Common myeloid progenitor, CD34-positive (primary cell): ENCODE results near the gene TSPEAR.
A peak's percentile ranks its signal among the peaks of the same experiment; 100 is the strongest.

Experiments used
- CTCF ChIA-PET: fragments of 350-600 bp; sonication (Branson Sonifier 250); formaldehyde crosslinking; loops from one replicate; lab custom pipeline; 2021; ENCODE audit warnings: antibody characterized with exemption; lab: Charles Lee
- POLR2A ChIA-PET: fragments of 350-600 bp; sonication (Branson Sonifier 250); formaldehyde crosslinking; loops from one replicate; lab custom pipeline; 2021; ENCODE audit warnings: antibody characterized with exemption; lab: Charles Lee
- DNase-seq, 3 donors: peaks; one replicate each; pipeline versions ENCODE4 v3.0.0 to v3.0.0-alpha.2; 2013
- H3K27ac ChIP-seq, 2 experiments: 1 replicate in 1 of 2; 2 replicates in 1 of 2; pipeline ENCODE4 v1.7.0; 2013; ENCODE audit warnings: inconsistent platforms in 2 of 2, low read length in 2 of 2, mild to moderate bottlenecking in 2 of 2, low read depth in 1 of 2, moderate library complexity in 1 of 2; ENCODE audit not compliant: severe bottlenecking in 2 of 2, insufficient read depth in 1 of 2, poor library complexity in 1 of 2
- H3K27me3 ChIP-seq, 5 experiments: replicated peaks in 2 of 5; 1 replicate in 3 of 5; 2 replicates in 2 of 5; pipeline versions ENCODE4 v1.6.1 to v1.7.0; 2013; ENCODE audit warnings: low read length in 4 of 5, mild to moderate bottlenecking in 2 of 5, moderate library complexity in 2 of 5, inconsistent platforms in 1 of 5; ENCODE audit not compliant: insufficient read depth in 5 of 5, control insufficient read depth in 4 of 5
- H3K36me3 ChIP-seq, 4 experiments: 1 replicate in 2 of 4; 2 replicates in 2 of 4; pipeline versions ENCODE4 v1.6.1 to v1.7.0; 2013; ENCODE audit warnings: low read length in 3 of 4, control low read depth in 1 of 4, mild to moderate bottlenecking in 1 of 4; ENCODE audit not compliant: control insufficient read depth in 4 of 4, insufficient read depth in 4 of 4
- H3K4me1 ChIP-seq, 4 experiments: 1 replicate in 3 of 4; 2 replicates in 1 of 4; pipeline versions ENCODE4 v1.6.1 to v1.7.1; 2013; ENCODE audit warnings: low read length in 3 of 4, mild to moderate bottlenecking in 3 of 4, control low read depth in 1 of 4, inconsistent platforms in 1 of 4, moderate library complexity in 1 of 4; ENCODE audit not compliant: control insufficient read depth in 4 of 4, insufficient read depth in 4 of 4; ENCODE audit errors: control extremely low read depth in 1 of 4
- H3K4me3 ChIP-seq, 7 experiments: 1 replicate in 4 of 7; 2 replicates in 3 of 7; pipeline versions ENCODE4 v1.5.1 to v1.7.0; 2013; ENCODE audit warnings: mild to moderate bottlenecking in 7 of 7, low read length in 6 of 7, moderate library complexity in 6 of 7, inconsistent platforms in 2 of 7, low read depth in 2 of 7, control low read depth in 1 of 7; ENCODE audit not compliant: insufficient read depth in 4 of 7, control insufficient read depth in 1 of 7; ENCODE audit errors: extremely low read depth in 1 of 7
- H3K9me3 ChIP-seq, 5 experiments: 1 replicate in 4 of 5; 2 replicates in 1 of 5; pipeline versions ENCODE4 v1.6.1 to v1.7.1; 2013; ENCODE audit warnings: low read length in 4 of 5, mild to moderate bottlenecking in 2 of 5, inconsistent platforms in 1 of 5, low read depth in 1 of 5, moderate library complexity in 1 of 5; ENCODE audit not compliant: control insufficient read depth in 4 of 5, insufficient read depth in 2 of 5; ENCODE audit errors: control extremely low read depth in 1 of 5
- WGBS: methylation state at CpG from one replicate; pipeline ENCODE4 v1.1.5; 2013; ENCODE audit not compliant: insufficient coverage; 5-methylcytosine and 5-hydroxymethylcytosine counted together

TSPEAR gene

GRCh38 chr21:44508711-44509445 is 202.5 kb downstream of the TSPEAR start:
- H3K27ac ChIP-seq = no peak overlapping the region
- peaks cover 0 to 2% (median 0%) of the 10 kb centered on the region in 5 experiments for H3K27me3 ChIP-seq
- DNase-seq = no peak
- peaks cover 0 to 15% (median 9%) of the 10 kb centered on the region in 4 experiments for H3K4me1 ChIP-seq
- H3K9me3 ChIP-seq = no peaks in the 10 kb centered on the region
- ChIA-PET CTCF (interaction anchor here (0.6 to 2.1 kb wide), 3 partner anchors 14 to 1242 kb away, joined by 3 to 7 read pairs (median 6); no protein-coding TSS in a partner anchor), POLR2A (no interaction called here)
- H3K4me3 ChIP-seq = no peak overlapping the region
- WGBS = 93% methylated on average over 24 of the region's 30 CpGs
- H3K36me3 ChIP-seq = no peaks in the 10 kb centered on the region

DNA sequence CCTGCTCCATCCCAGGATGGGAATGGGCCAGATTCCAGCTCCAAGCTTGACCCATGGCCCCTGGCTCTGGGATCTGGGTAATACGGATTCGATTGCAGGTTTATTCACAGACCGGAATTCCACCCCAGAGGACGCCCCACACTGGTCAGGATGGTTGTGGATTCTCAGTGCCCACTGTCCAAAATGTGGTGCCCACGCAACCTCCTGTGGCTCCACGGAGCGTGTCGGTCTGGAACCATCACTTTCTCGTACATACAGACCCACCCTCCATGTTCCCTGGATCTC is 203.0 kb downstream of the TSPEAR start:
- Histone ChIP-seq H3K27ac (no peak overlapping the region), H3K9me3 (no peaks in the 10 kb centered on the region), H3K4me1 (peaks cover 0 to 15% (median 10%) of the 10 kb centered on the region in 4 experiments), H3K27me3 (peaks cover 0 to 2% (median 0%) of the 10 kb centered on the region in 5 experiments), H3K4me3 (no peak overlapping the region), H3K36me3 (no peaks in the 10 kb centered on the region)
- ChIA-PET POLR2A (no interaction called here), CTCF (interaction anchor here (0.6 to 1.8 kb wide), 3 partner anchors 278 to 1242 kb away, joined by 3 to 6 read pairs (median 4); no protein-coding TSS in a partner anchor)
- WGBS = 91% methylated on average over 7 of the region's 9 CpGs
- no peak for DNase-seq

- WGBS = 93% methylated on average over 15 of the region's 26 CpGs
- CTCF ChIA-PET = interaction anchor here (0.6 to 1.8 kb wide), 3 partner anchors 279 to 1241 kb away, joined by 3 to 6 read pairs (median 4); no protein-coding TSS in a partner anchor
- peaks cover 0 to 2% (median 0%) of the 10 kb centered on the region in 5 experiments for H3K27me3 ChIP-seq
- H3K4me1 ChIP-seq = peaks cover 0 to 15% (median 10%) of the 10 kb centered on the region in 4 experiments
- no peak overlapping the region for H3K4me3 ChIP-seq
- H3K27ac ChIP-seq = no peak overlapping the region
- DNase-seq = no peak
- H3K9me3 ChIP-seq = no peaks in the 10 kb centered on the region
- POLR2A ChIA-PET = no interaction called here
- H3K36me3 ChIP-seq = no peaks in the 10 kb centered on the region
These were observed 203.5 kb downstream of the TSPEAR start for GRCh38 chr21:44507673-44508425.

DNA sequence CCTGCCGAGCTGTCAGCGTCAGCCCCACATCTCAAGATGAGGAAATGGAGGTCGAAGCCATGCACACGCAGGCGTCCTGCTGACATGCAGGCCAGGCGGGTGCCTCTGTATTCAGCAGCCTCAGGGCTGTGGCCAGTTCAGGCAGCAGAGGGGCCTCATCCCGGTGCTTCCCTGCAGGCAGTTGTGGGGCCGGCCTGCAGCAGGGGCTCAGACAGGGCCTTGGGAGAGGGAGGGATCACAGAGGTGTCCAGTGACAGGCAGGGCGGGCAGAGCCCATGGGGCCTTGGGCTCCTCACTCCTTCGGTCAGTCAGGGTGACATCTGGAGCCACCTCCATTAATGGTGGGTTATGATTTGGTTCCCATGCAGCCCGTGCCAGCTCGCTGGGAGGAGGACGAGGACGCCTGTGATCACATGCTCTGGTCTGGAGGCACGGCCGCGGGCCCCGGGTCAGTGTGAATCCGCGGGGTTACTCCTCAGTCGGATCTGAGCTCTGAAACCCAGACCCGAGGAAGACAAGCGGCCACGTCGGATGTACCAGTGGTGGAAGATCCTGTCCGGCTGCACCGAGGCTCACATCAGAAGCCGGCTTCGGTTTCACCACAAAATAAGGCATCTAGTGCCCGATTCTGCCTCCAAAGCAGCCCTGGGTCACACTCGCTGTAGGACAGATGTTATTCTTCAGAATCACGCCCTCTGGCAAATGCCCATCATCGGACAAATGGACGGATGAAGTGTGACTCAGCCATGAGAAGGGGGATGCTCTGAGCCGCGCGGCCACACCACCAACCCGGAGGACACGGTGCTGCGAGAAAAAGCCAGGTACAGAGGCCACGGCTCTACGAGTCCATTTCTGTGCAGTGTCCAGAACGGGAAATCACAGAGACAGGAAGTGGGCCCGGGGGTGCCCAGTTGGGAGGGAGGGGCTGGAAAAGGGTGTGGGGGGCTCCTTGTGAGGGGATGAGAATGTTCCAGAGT is 204.8 kb downstream of the TSPEAR start:
- H3K36me3 ChIP-seq = no peaks in the 10 kb centered on the region
- no peak for DNase-seq
- POLR2A ChIA-PET = no interaction called here
- peaks cover 0 to 2% (median 0%) of the 10 kb centered on the region in 5 experiments for H3K27me3 ChIP-seq
- no peak overlapping the region for H3K27ac ChIP-seq
- 91% methylated on average over 41 of the region's 44 CpGs for WGBS
- CTCF ChIA-PET = interaction anchor here (0.7 to 1.4 kb wide), 2 partner anchors 287 kb away, joined by 3 to 4 read pairs; no protein-coding TSS in a partner anchor
- peaks cover 0 to 15% (median 10%) of the 10 kb centered on the region in 4 experiments for H3K4me1 ChIP-seq
- no peak overlapping the region for H3K4me3 ChIP-seq
- H3K9me3 ChIP-seq = no peaks in the 10 kb centered on the region

DNA sequence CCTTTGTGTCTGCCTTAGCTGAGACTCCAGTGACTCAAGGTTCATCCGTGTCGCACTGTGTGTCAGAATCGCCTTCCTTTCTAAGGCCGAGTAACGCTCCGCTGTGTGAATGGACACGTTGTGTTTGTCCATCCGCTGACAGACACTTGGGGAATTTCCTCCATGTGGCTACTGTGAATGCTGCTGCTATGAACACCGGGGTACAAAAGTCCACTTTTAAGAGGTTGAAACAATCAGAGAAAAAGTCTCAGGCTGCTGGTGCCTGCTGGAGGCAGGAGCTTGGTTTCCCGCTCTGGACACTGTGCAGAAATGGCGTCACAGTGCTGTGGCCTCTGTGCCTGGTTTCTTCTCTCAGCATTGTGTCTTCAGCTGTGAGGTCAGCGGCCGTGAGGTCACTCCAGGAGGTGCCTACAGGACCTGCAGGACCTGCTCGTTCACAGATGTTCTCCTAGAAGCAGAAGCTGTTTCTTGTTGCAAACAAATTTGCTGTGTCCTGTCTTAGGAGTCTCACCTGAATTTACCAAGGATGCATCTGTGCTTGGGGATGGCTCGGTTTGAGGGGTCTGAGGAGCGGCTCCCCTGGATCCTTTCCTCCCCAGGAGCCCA is 205.6 kb downstream of the TSPEAR start:
- H3K27me3 ChIP-seq = peaks cover 0 to 2% (median 0%) of the 10 kb centered on the region in 5 experiments
- no peaks in the 10 kb centered on the region for H3K9me3 ChIP-seq
- POLR2A ChIA-PET = no interaction called here
- no peak overlapping the region for H3K4me3 ChIP-seq
- no peak overlapping the region for H3K27ac ChIP-seq
- DNase-seq = no peak
- H3K36me3 ChIP-seq = no peaks in the 10 kb centered on the region
- CTCF ChIA-PET = interaction anchor here (1.4 kb wide), 1 partner anchor 288 kb away, joined by 4 read pairs; no protein-coding TSS in a partner anchor
- peaks cover 0 to 11% (median 7%) of the 10 kb centered on the region in 4 experiments for H3K4me1 ChIP-seq
- 94% methylated on average over 16 of the region's 16 CpGs for WGBS

- H3K9me3 ChIP-seq = no peaks in the 10 kb centered on the region
- no peaks in the 10 kb centered on the region for H3K36me3 ChIP-seq
- ChIA-PET CTCF (interaction anchor here (0.7 kb wide), 1 partner anchor 449 kb away, joined by 3 read pairs; no protein-coding TSS in a partner anchor), POLR2A (interaction anchor here (0.7 kb wide), 1 partner anchor 295 kb away, joined by 3 read pairs; no protein-coding TSS in a partner anchor)
- peak in 2 of 3 donors; percentile 15 to 22 for DNase-seq
- peaks cover 0 to 2% (median 0%) of the 10 kb centered on the region in 5 experiments for H3K27me3 ChIP-seq
- no peak overlapping the region for H3K27ac ChIP-seq
- 15% methylated on average over 20 of the region's 20 CpGs for WGBS
- peaks cover 0 to 4% (median 0%) of the 10 kb centered on the region in 4 experiments for H3K4me1 ChIP-seq
- no peak overlapping the region for H3K4me3 ChIP-seq
These were observed 207.4 kb downstream of the TSPEAR start for GRCh38 chr21:44503901-44504399.
